BJ (cell line): Measurements from ENCODE around the gene MLC1. TPM values are rescaled to one million over a fixed set of nuclear protein-coding genes. Genes with fewer than 3 reads are reported as not detected.

Experiments
- CTCF ChIA-PET: fragments of 350-600 bp; formaldehyde crosslinking; extraction: SDS; loops from one replicate; lab custom pipeline; 2021; ENCODE audit warnings: antibody characterized with exemption, inconsistent platforms; lab: Yijun Ruan, JAX
- POLR2A ChIA-PET: fragments of 300-600 bp; sonication (Branson Sonifier 250); formaldehyde crosslinking; extraction: SDS; loops from one replicate; lab custom pipeline; 2021; ENCODE audit warnings: antibody characterized with exemption; lab: Charles Lee
- DNase-seq: peaks from one replicate; pipeline ENCODE4 v3.0.0-alpha.2; 2011; ENCODE audit warnings: low read depth
- H3K27me3 ChIP-seq: 2 replicates; pipeline ENCODE4 v1.6.0; 2011; ENCODE audit warnings: low read length; ENCODE audit not compliant: control insufficient read depth, insufficient read depth
- H3K36me3 ChIP-seq: 2 replicates; pipeline ENCODE4 v1.5.1; 2011; ENCODE audit warnings: low read length; ENCODE audit not compliant: control insufficient read depth, insufficient read depth
- H3K4me3 ChIP-seq: 2 replicates; pipeline ENCODE4 v1.5.1; 2011; ENCODE audit warnings: low read depth, mild to moderate bottlenecking, control low read depth, low read length
- polyA plus RNA-seq: library from polyadenylated mRNA; depleted of rRNA; stranded (reverse); fragments of >200 nt; gene quantifications from 2 replicates; pipeline ENCODE4 v1.2.3, GENCODE V29; 2011
- TF ChIP-seq, protein P1 (sequence below): IDR thresholded peaks from 2 replicates; pipeline ENCODE4 v1.5.1; 2011; ENCODE audit warnings: low read depth, mild to moderate bottlenecking, control low read depth, inconsistent platforms, low read length, moderate library complexity; ENCODE audit not compliant: insufficient read depth

The MLC1 gene
- polyA plus RNA-seq, 1 experiment, result 0.15 TPM

DNA sequence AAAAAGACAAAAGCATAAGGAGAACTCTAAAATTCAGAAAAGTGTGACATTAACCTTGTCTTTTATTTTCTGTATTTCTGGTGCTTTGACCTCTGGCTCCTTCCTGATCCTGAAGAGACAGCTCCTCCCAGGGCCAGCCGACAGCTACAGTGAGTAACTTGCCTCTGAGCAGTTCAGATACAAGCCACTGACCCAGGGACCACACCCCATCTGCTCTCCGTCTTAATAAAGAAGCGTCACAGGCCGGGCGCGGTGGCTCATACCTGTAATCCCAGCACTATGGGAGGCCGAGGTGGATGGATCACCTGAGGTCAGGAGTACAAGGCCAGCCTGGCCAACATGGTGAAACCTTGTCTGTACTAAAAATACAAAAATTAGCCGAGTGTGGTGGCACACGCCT is 6.5 kb downstream of the MLC1 start:
- Histone ChIP-seq H3K4me3 (no peak overlapping the region), H3K27me3 (peaks cover 4% of the 10 kb centered on the region; the same call in 1 of the 2 replicates), H3K36me3 (no peaks in the 10 kb centered on the region)
- TF ChIP-seq, protein P1, sequence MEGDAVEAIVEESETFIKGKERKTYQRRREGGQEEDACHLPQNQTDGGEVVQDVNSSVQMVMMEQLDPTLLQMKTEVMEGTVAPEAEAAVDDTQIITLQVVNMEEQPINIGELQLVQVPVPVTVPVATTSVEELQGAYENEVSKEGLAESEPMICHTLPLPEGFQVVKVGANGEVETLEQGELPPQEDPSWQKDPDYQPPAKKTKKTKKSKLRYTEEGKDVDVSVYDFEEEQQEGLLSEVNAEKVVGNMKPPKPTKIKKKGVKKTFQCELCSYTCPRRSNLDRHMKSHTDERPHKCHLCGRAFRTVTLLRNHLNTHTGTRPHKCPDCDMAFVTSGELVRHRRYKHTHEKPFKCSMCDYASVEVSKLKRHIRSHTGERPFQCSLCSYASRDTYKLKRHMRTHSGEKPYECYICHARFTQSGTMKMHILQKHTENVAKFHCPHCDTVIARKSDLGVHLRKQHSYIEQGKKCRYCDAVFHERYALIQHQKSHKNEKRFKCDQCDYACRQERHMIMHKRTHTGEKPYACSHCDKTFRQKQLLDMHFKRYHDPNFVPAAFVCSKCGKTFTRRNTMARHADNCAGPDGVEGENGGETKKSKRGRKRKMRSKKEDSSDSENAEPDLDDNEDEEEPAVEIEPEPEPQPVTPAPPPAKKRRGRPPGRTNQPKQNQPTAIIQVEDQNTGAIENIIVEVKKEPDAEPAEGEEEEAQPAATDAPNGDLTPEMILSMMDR, result no peak
- CTCF ChIA-PET, result no interaction called here
- POLR2A ChIA-PET, result no interaction called here
- DNase-seq, result no peak

GRCh38 chr22:50078246-50078645 is 7.0 kb downstream of the MLC1 start:
- POLR2A ChIA-PET, result no interaction called here
- CTCF ChIA-PET, result no interaction called here
- no peak overlapping the region for H3K4me3 ChIP-seq
- H3K36me3 ChIP-seq, result no peaks in the 10 kb centered on the region
- no peak for DNase-seq
- peaks cover 4% of the 10 kb centered on the region; the same call in 1 of the 2 replicates for H3K27me3 ChIP-seq
- TF ChIP-seq, protein P1, result no peak

DNA sequence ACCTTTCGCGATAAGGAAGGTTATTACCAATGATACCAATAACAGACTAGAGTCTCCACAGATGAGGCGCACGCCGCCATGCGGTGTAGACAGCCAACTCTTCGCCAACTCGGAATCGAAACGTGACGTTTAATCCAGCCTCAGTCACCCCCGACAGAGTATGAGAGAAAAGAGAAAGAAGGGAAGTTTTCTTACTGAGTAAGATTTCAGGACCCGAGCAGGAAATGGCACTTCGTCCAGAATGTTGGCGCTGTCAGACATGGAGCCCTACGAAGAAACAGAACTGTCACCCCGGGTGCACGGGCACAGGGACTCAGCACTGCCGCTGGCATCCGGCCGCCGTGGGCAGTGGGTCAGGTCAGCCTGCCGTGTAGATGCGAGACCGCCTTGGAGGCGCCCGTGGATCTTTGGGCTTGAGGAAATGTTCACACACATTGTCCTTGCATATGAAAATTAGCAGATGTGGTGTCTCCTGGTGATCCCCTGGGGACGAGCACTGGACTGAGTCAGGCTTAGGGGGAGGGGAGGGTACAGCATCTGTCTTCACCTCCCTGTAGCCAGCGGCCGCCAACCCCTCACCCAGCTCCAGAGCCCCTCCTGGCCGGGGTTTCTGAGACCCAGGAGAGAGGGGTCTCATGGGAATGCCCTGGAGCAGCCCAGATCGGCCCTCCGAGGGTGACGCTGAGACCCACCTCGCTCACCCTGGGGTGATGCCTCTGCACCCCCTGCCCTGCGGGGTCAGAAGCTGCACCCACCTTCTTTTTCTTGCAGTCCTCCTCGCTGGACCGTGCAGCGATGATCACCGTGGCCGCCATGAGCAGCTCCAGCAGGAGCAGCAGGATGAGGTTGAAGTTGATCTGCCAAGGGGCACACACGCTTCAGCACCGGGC is 8.3 kb downstream of the MLC1 start:
- POLR2A ChIA-PET, result no interaction called here
- Histone ChIP-seq H3K4me3 (no peak overlapping the region), H3K36me3 (no peaks in the 10 kb centered on the region), H3K27me3 (peaks cover 3% of the 10 kb centered on the region; the same call in 1 of the 2 replicates)
- no peak for DNase-seq
- TF ChIP-seq, protein P1, result no peak
- CTCF ChIA-PET, result no interaction called here

- H3K4me3 ChIP-seq, result no peak overlapping the region
- no peak for DNase-seq
- no peaks in the 10 kb centered on the region; the same call in 1 of the 2 replicates for H3K27me3 ChIP-seq
- ChIA-PET CTCF (interaction anchor here (0.7 kb wide), 1 partner anchor 18 kb away, joined by 3 read pairs; no protein-coding TSS in a partner anchor), POLR2A (no interaction called here)
- H3K36me3 ChIP-seq, result no peaks in the 10 kb centered on the region
- TF ChIP-seq, protein P1, result no peak
These were observed 10.4 kb downstream of the MLC1 start for GRCh38 chr22:50074551-50075530.
